HG02943 (cell line): ENCODE results near the gene PSMG4.

Experiments
- ATAC-seq: cut with Tn5 transposase; IDR thresholded peaks from one replicate; pipeline ENCODE4 v1.9.1; 2021; ENCODE audit warnings: mild to moderate bottlenecking, low read depth, moderate library complexity; ENCODE audit not compliant: unreplicated experiment

The PSMG4 gene

GRCh38 chr6:3249821-3250220 lies 8.9 kb upstream of the PSMG4 start:
- no peak for ATAC-seq

- no peak for ATAC-seq
Measured at GRCh38 chr6:3250231-3250675, 8.5 kb upstream of the PSMG4 start.

GRCh38 chr6:3251462-3252314 lies 7.1 kb upstream of the PSMG4 start:
- ATAC-seq = no peak

GRCh38 chr6:3252369-3252768 lies 6.4 kb upstream of the PSMG4 start:
- ATAC-seq = no peak

- ATAC-seq = no peak
Measured at GRCh38 chr6:3252861-3253596, 5.7 kb upstream of the PSMG4 start.

- ATAC-seq = no peak
Measured at GRCh38 chr6:3253597-3253961, 5.2 kb upstream of the PSMG4 start.

- no peak for ATAC-seq
Measured at GRCh38 chr6:3258201-3258600, 546 bp upstream of the PSMG4 start.

GRCh38 chr6:3259491-3259958 lies 778 bp downstream of the PSMG4 start:
- peak; percentile 36 for ATAC-seq

GRCh38 chr6:3260296-3260695 lies 1.5 kb downstream of the PSMG4 start:
- no peak for ATAC-seq

- no peak for ATAC-seq
Measured at GRCh38 chr6:3260772-3261517, 2.2 kb downstream of the PSMG4 start.

GRCh38 chr6:3261518-3261820 lies 2.7 kb downstream of the PSMG4 start:
- no peak for ATAC-seq

GRCh38 chr6:3261921-3262320 lies 3.2 kb downstream of the PSMG4 start:
- ATAC-seq = no peak

- ATAC-seq = no peak
Measured at GRCh38 chr6:3263096-3263495, 4.3 kb downstream of the PSMG4 start.

- no peak for ATAC-seq
Measured at GRCh38 chr6:3264356-3264755, 5.6 kb downstream of the PSMG4 start.

- ATAC-seq = no peak
Measured at GRCh38 chr6:3265671-3266070, 6.9 kb downstream of the PSMG4 start.

- ATAC-seq = no peak
Measured at GRCh38 chr6:3266170-3266569, 7.4 kb downstream of the PSMG4 start.

GRCh38 chr6:3267162-3267561 lies 8.4 kb downstream of the PSMG4 start:
- ATAC-seq = no peak

- ATAC-seq = no peak
Measured at GRCh38 chr6:3268680-3269079, 9.9 kb downstream of the PSMG4 start.

GRCh38 chr6:3269281-3269975 lies 10.7 kb downstream of the PSMG4 start:
- no peak for ATAC-seq

GRCh38 chr6:3270258-3270657 lies 11.5 kb downstream of the PSMG4 start:
- no peak for ATAC-seq

- no peak for ATAC-seq
Measured at GRCh38 chr6:3271756-3272155, 13.0 kb downstream of the PSMG4 start.
